ENCODE data around the gene KYNU.

DNA sequence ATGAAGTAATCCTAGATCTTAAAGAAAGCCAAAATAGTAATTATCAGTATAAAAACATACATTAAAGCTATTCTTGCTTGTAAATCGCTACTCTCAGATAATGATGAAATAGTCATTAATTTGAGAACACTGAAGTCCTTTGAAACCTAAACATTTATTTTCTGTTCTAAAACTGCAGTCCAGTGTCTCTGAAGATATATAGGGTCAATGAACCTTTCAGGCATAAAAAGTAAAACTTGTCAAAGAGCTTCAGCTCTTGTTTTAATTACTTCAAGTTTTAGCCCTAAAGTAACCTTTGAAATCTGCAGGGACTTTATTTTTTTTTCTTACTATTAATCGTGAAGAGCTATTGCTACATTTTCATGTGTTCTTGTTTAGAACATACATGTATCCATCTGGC is 116.3 kb downstream of the KYNU start:
- TF ChIP-seq POLR2AphosphoS5 (IDR thresholded peaks at IDR 0.05), result no peak
- TF ChIP-seq POLR2A (IDR thresholded peaks at IDR 0.05), result no peak
- no peak for TF ChIP-seq CTCF (IDR thresholded peaks at IDR 0.05)
